Ammon's horn (tissue), 1 donor: Measurements from ENCODE around the gene SPOCK1.
A peak's percentile ranks its signal among the peaks of the same experiment; 100 is the strongest.
"Not testable (repeated sequence)": the region's sequence is repeated elsewhere in the genome, so short reads cannot be mapped to it uniquely, and the experiment has no call there.

Experiments used
- DNase-seq: peaks from one replicate; pipeline ENCODE4 v3.0.0-alpha.2; 2016; ENCODE audit warnings: low spot score

Gene SPOCK1

GRCh38 chr5:137498736-137499505 lies at the start of gene SPOCK1:
Gene SPOCK1, minus strand, starts transcription at chr5:137499326.
- DNase-seq = peak; percentile 85

DNA sequence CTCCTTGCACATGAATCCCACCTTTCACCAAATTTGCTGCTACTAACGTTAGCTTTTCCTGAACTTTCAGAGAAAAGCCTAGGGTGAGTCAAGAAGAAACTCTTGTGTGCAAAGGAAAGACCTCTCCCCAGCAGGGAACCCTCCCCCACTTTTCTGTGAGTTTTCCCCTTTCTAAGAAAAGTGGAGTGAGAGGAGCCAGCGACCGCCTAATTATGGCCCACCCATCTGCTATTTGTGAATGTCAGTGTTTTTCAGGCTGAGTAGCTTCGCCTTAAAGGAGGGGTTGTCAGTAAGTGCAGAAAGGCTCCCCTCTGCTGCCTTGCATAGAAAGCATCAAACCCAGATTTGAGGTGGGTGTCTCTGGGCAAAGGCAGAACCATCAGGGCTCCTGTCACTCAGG lies 46.8 kb upstream of the SPOCK1 start:
- no peak for DNase-seq

DNA sequence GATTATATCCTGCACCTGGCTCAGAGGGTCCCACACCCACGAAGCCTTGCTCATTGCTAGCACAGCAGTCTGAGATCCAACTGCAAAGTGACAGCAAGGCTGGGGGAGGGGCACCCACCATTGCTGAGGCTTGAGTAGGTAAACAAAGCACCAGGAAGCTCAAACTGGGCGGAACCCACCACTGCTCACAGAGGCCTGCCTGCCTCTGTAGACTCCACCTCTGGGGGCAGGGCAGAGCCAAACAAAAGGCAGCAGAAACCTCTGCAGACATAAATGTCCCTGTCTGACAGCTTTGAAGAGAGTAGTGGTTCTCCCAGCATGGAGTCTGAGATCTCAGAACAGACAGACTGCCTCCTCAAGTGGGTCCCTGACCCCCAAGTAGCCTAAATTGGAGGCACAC lies 36.3 kb upstream of the SPOCK1 start:
- not testable (repeated sequence) for DNase-seq

GRCh38 chr5:137533963-137534362 lies 34.8 kb upstream of the SPOCK1 start:
- DNase-seq = no peak

- no peak for DNase-seq
These were observed 32.1 kb upstream of the SPOCK1 start for GRCh38 chr5:137531266-137531665.

- DNase-seq = no peak
These were observed 22.1 kb upstream of the SPOCK1 start for GRCh38 chr5:137521246-137521645.

DNA sequence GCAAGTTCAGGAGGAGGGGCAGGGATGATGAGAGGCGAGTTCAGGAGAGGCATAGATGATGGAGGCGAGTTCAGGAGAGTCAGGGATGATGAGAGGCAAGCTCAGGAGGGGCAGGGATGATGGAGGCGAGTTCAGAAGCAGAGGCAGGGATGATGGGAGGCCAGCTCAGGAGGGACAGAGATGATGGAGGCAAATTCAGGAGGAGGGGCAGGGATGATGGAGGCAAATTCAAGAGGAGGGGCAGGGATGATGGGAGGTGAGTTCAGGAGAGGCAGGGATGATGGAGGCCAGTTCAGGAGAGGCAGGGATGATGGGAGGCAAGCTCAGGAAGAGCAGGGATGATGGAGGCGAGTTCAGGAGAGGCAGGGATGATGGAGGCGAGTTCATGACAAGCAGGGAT lies 17.8 kb upstream of the SPOCK1 start:
- DNase-seq = no peak

DNA sequence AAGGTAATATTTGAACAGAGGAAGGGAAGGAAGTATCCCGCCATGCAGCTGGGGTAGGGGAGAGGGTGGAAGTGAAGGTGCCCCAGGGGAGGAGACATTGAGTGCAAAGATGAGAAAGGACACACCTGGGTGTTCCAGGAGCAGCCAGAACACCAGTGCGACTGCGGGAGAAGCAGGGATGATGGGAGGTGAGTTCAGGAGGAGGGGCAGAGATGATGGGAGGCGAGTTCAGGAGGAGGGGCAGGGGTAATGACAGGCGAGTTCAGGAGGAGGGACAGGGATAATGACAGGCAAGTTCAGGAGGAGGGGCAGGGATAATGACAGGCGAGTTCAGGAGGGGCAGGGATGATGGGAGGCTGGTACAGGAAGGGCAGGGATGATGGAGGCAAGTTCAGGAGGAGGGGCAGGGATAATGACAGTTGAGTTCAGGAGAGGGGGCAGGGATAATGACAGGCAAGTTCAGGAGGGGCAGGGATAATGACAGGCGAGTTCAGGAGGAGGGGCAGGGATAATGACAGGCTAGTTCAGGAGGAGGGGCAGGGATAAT lies 17.2 kb upstream of the SPOCK1 start:
- no peak for DNase-seq

DNA sequence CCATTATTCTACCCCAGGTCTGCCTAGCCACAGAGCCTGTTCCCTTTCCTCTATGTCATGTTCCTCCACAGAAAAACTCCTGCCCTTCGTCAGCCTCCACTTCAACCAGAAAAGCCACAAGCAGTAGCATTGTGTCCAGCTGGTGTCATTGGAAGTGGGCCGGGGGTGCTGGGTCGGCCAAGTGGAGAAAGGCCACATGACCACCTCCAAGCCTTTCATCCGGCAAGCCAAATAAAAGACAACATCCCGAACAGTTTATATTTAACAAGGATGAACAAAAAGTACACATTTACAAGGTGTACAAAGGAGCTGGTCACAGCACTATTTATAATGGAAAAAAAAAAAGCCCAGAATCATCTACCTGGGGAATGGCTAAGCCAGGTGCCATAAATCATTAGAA lies 16.1 kb upstream of the SPOCK1 start:
- DNase-seq = no peak

- DNase-seq = no peak
These were observed 11.5 kb upstream of the SPOCK1 start for GRCh38 chr5:137510671-137511070.

DNA sequence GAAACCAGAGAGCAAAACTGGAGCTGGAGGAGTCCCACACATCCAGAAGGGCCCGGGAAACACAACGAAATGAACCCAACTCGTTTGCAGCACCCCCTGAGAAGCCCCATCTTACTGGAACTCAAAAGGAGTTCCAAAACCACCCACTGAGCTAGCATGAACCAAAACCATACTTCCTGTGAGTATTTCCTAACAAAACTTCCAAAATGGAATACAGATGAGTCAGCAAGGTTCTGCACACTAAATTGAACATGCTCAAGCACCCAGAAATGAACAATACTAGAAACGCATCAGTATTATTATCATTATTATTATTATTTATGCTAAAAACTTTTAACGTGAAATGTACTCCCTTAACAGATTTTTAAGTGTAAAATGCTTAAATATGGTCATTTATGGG lies 8.0 kb upstream of the SPOCK1 start:
- DNase-seq = no peak

GRCh38 chr5:137506296-137506695 lies 7.2 kb upstream of the SPOCK1 start:
- no peak for DNase-seq

GRCh38 chr5:137504916-137505315 lies 5.8 kb upstream of the SPOCK1 start:
- DNase-seq = no peak

DNA sequence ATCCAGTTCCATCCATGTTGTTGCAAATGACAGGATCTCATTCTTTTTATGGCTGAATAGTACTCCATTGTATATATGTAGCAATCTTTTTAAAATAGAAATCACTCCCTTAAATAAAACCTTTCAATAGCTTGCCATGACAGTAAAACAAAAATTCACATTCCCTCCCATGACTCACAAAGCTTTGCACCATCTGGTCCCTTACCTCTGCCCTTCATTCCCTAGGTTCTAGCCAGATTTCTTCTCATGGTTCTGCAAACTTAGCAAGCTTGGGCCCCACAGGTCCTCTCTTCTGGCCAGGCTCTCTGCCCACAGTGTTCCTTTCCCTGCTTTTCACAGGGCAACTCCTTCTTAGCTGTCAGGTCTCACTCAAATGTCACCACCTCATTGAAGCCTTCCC lies 4.3 kb upstream of the SPOCK1 start:
- no peak for DNase-seq

GRCh38 chr5:137502632-137503031 lies 3.5 kb upstream of the SPOCK1 start:
- DNase-seq = no peak

DNA sequence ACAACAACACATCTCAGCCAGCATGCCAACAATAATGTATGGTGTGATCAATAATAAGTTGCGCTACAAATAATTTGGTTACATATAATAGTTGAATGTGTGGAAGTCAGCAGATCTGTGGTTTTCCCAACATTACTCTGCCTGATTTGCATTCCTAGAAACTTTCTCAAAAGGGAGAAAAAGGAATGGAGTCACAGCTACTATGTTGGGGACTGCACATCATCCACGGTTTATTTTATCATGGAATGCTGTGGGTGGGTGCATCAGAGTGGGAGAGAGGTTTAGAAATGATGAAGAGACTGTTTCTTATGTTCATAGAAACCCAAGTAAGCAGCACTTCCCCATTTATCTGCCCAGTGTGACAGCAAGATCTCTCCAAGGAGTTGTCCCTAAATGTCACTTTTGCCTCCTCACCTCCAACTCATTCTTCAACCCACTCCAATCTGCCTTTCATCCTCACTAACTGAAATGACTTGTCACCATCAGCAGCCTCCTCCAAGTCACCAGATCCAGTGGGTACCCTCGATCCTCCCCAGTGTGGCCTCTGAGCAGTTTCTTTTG lies 2.8 kb upstream of the SPOCK1 start:
- DNase-seq = no peak

GRCh38 chr5:137501226-137501625 lies 2.1 kb upstream of the SPOCK1 start:
- DNase-seq = no peak

- no peak for DNase-seq
These were observed 1.6 kb upstream of the SPOCK1 start for GRCh38 chr5:137500615-137501225.

DNA sequence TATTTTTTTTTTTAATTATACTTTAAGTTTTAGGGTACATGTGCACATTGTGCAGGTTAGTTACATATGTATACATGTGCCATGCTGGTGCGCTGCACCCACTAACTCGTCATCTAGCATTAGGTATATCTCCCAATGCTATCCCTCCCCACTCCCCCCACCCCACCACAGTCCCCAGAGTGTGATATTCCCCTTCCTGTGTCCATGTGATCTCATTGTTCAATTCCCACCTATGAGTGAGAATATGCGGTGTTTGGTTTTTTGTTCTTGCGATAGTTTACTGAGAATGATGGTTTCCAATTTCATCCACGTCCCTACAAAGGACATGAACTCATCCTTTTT lies 351 bp upstream of the SPOCK1 start:
- not testable (repeated sequence) for DNase-seq

DNA sequence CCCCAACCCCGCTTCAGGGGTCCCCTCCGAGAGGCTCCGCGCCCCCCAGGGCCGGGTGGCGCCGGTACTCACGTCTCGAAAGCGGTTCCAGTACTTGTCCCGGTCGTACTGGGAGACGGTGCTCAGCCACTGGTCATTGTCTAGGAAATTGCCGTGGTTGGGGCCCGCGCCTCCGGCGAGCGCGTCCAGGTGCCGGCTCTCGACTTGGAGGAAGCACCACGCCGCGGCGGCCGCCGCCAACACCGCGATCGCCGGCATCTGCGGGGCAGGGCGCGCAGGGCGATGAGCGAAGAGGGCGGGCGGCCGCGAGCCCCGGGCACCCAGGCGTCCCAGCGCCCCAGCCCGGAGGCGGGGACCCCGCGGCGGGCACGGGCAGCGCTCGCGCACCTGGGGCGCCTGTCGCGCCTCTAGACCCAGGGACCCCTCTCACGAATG lies 808 bp downstream of the SPOCK1 start:
- DNase-seq = no peak

DNA sequence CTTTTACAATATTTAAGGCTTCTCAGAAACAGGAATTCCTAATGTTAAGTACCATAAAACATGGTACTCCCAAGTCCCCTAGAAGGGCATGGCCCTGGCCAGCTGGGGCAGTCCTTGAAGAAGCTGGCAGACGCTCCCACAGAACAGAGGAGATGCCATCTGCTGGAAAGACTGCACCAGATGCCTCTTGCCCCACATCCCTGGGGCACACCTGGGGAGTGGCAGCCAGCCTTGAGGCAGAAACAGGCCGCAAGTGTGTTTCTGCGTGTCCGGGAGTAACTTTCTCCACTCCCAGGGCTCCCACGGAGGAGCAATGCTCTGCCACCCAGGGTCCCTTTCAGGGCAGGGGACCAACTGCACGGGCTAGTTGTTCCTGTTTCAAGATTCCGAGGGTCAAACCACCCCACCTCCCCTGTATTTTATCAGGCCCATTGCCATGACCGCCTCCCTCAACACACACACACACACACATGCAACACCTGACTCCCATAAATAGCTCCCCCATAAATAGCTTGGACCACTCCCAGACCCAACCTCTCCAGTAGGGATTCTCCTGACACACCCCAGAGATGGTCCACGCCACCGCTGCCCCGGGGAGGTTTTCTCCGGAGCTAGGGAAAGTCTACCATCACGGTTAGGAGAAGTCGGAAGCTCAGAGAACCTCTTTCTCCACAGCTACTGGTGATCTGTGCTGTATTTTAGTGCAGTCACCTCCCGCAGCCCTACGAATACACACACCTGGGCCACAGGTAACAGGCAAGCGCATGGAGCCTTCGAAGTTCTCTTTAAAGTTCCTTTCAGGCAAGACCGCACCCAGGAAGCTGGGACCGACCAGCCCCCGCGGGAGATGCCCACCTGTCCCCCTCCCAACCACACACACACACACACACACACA lies 1.5 kb downstream of the SPOCK1 start:
- peak; percentile 63 for DNase-seq

DNA sequence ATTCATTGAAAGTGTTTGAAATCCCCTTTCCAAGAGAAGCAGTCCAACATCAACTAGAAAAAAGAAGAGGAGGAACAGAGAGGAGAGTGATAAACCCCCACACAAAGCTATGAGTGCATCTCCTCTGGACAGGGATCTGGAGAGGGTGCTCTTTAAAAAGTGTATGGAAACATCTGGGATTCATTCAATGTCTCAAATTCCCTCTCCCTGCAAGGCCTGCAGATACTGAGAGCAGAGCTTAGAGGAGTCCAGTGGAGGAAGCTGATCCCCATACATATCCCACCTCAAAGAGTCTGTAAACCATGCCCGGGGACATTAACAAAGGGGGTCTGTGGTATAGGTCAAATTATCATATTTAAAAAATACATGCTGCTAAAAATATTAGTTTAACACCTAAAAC lies 2.2 kb downstream of the SPOCK1 start:
- DNase-seq = no peak
